ENCODE measurements around the gene CNIH3. TPM values are rescaled to one million over a fixed set of nuclear protein-coding genes. Genes with fewer than 3 reads are reported as not detected.

The CNIH3 gene
- total RNA-seq, 1 experiment from 2014 or later, result 3.7 TPM

GRCh38 chr1:224767031-224767430, 150.9 kb downstream of the CNIH3 start:
- in situ Hi-C loops (cut with HindIII; ENCODE audit: low pct_unique_long_range_greater_than_20kb, low sequenced_read_pairs), result no loop called here
- H3K4me3 ChIP-seq (ENCODE audit: low read depth in 2 of 2, low read length in 2 of 2), result no peak overlapping the region
- no peak for DNase-seq (ENCODE audit: low read depth, low spot score)
- POLR2A ChIA-PET, result no interaction called here
- no peak for ATAC-seq
- no TSS peak for BruUV-seq (replicated peaks)
- intact Hi-C loops (cut with micrococcal nuclease; ENCODE audit: unreplicated experiment), result no loop called here
- H3K4me1 ChIP-seq (ENCODE audit: control insufficient read depth, insufficient read depth, low read length), result no peaks in the 10 kb centered on the region
- TF ChIP-seq CTCF (IDR thresholded peaks at IDR 0.05) (no peak), POLR2AphosphoS5 (IDR thresholded peaks at IDR 0.05; ENCODE audit: low read depth, low read length) (no peak)
- peaks cover 19% of the 10 kb centered on the region for H3K27me3 ChIP-seq (ENCODE audit: control insufficient read depth, insufficient read depth, low read length)
- no peaks in the 10 kb centered on the region for H3K9me3 ChIP-seq (ENCODE audit: control insufficient read depth, insufficient read depth, low read depth, low read length)
- no peak overlapping the region for H3K27ac ChIP-seq (ENCODE audit: low read length)
- H3K36me3 ChIP-seq (ENCODE audit: control insufficient read depth, insufficient read depth, low read length), result no peaks in the 10 kb centered on the region
- CTCF ChIA-PET, result no interaction called here

GRCh38 chr1:224767676-224768075, 151.6 kb downstream of the CNIH3 start:
- Histone ChIP-seq H3K4me3 (ENCODE audit: low read depth in 2 of 2, low read length in 2 of 2) (no peak overlapping the region), H3K27ac (ENCODE audit: low read length) (no peak overlapping the region), H3K36me3 (ENCODE audit: control insufficient read depth, insufficient read depth, low read length) (no peaks in the 10 kb centered on the region), H3K4me1 (ENCODE audit: control insufficient read depth, insufficient read depth, low read length) (no peaks in the 10 kb centered on the region), H3K27me3 (ENCODE audit: control insufficient read depth, insufficient read depth, low read length) (peaks cover 19% of the 10 kb centered on the region), H3K9me3 (ENCODE audit: control insufficient read depth, insufficient read depth, low read depth, low read length) (no peaks in the 10 kb centered on the region)
- ChIA-PET POLR2A (no interaction called here), CTCF (interaction anchor here (0.5 kb wide), 1 partner anchor 110 kb away, joined by 3 read pairs; no protein-coding TSS in a partner anchor)
- intact Hi-C loops (cut with micrococcal nuclease; ENCODE audit: unreplicated experiment), result no loop called here
- DNase-seq (ENCODE audit: low read depth, low spot score) (no peak), ATAC-seq (no peak)
- TF ChIP-seq REST (IDR thresholded peaks at IDR 0.05; ENCODE audit: insufficient read depth in 1 of 2, low read depth in 2 of 2, low read length in 1 of 2) (no peak), TCF7L2 (IDR thresholded peaks at IDR 0.05; ENCODE audit: low read depth, low read length) (no peak), CTCF (IDR thresholded peaks at IDR 0.05) (no peak), POLR2AphosphoS5 (IDR thresholded peaks at IDR 0.05; ENCODE audit: low read depth, low read length) (no peak), SIN3A (IDR thresholded peaks at IDR 0.05; ENCODE audit: borderline replicate concordance, insufficient read depth, low read depth, low read length) (no peak)
- no TSS peak for BruUV-seq (replicated peaks)
- in situ Hi-C loops (cut with HindIII; ENCODE audit: low pct_unique_long_range_greater_than_20kb, low sequenced_read_pairs), result no loop called here

GRCh38 chr1:224768971-224769370, 152.9 kb downstream of the CNIH3 start:
- BruUV-seq (replicated peaks), result no TSS peak
- Histone ChIP-seq H3K9me3 (ENCODE audit: control insufficient read depth, insufficient read depth, low read depth, low read length) (no peaks in the 10 kb centered on the region), H3K4me3 (ENCODE audit: low read depth in 2 of 2, low read length in 2 of 2) (no peak overlapping the region), H3K27ac (ENCODE audit: low read length) (no peak overlapping the region), H3K36me3 (ENCODE audit: control insufficient read depth, insufficient read depth, low read length) (no peaks in the 10 kb centered on the region), H3K4me1 (ENCODE audit: control insufficient read depth, insufficient read depth, low read length) (no peaks in the 10 kb centered on the region), H3K27me3 (ENCODE audit: control insufficient read depth, insufficient read depth, low read length) (peaks cover 26% of the 10 kb centered on the region)
- ChIA-PET POLR2A (no interaction called here), CTCF (no interaction called here)
- DNase-seq (ENCODE audit: low read depth, low spot score) (no peak), ATAC-seq (no peak)
- in situ Hi-C loops (cut with HindIII; ENCODE audit: low pct_unique_long_range_greater_than_20kb, low sequenced_read_pairs), result no loop called here
- TF ChIP-seq CTCF (IDR thresholded peaks at IDR 0.05), result no peak
- no peak for TF ChIP-seq REST (IDR thresholded peaks at IDR 0.05; ENCODE audit: insufficient read depth in 1 of 2, low read depth in 2 of 2, low read length in 1 of 2)
- TF ChIP-seq POLR2AphosphoS5 (IDR thresholded peaks at IDR 0.05; ENCODE audit: low read depth, low read length), result no peak
- TF ChIP-seq TCF7L2 (IDR thresholded peaks at IDR 0.05; ENCODE audit: low read depth, low read length), result no peak
- no peak for TF ChIP-seq SIN3A (IDR thresholded peaks at IDR 0.05; ENCODE audit: borderline replicate concordance, insufficient read depth, low read depth, low read length)
- intact Hi-C loops (cut with micrococcal nuclease; ENCODE audit: unreplicated experiment), result no loop called here
